PC-9 (cell line): Measurements from ENCODE around the gene C2orf68. TPM values are rescaled to one million over a fixed set of nuclear protein-coding genes. Genes with fewer than 3 reads are reported as not detected.
"Not testable (repeated sequence)": the region's sequence is repeated elsewhere in the genome, so short reads cannot be mapped to it uniquely, and the experiment has no call there.

Experiments
- BruUV-seq: library from RNA; stranded (reverse); fragments of 400-500 nt; replicated peaks from 2 replicates; lab custom pipeline; 2021; lab: Mats Ljungman, UMichigan
- CTCF ChIA-PET: fragments of 300-600 bp; sonication (Branson Sonifier 250); formaldehyde crosslinking; loops from one replicate; lab custom pipeline; 2022; ENCODE audit warnings: antibody characterized with exemption; lab: Charles Lee
- POLR2A ChIA-PET: fragments of 300-600 bp; sonication (Branson Sonifier 250); formaldehyde crosslinking; loops from one replicate; lab custom pipeline; 2022; ENCODE audit warnings: antibody characterized with exemption; ENCODE audit not compliant: unreplicated experiment; lab: Charles Lee
- DNase-seq, 2 experiments: peaks; one replicate each; pipeline versions ENCODE4 v3.0.0 to v3.0.0-alpha.2; 2015 to 2022; ENCODE audit warnings: mixed read lengths in 1 of 2
- H2AFZ ChIP-seq: fragments of 200-600 bp; sonication (generic); 2 replicates; pipeline ENCODE4 v1.8.1; 2017; ENCODE audit warnings: antibody characterized with exemption
- H3F3A ChIP-seq: fragments of 200-600 bp; sonication (generic); 2 replicates; pipeline ENCODE4 v1.8.1; 2017; ENCODE audit warnings: antibody characterized with exemption, mild to moderate bottlenecking, low read depth; ENCODE audit not compliant: insufficient read depth
- H3K27ac ChIP-seq: fragments of 200-600 bp; sonication (generic); 2 replicates; pipeline ENCODE4 v1.6.1; 2016; ENCODE audit warnings: mixed run types
- H3K27me3 ChIP-seq: fragments of 200-600 bp; sonication (generic); 2 replicates; pipeline ENCODE4 v1.6.1; 2016; ENCODE audit warnings: low read depth, mixed run types; ENCODE audit not compliant: insufficient read depth
- H3K36me3 ChIP-seq: fragments of 200-600 bp; sonication (generic); 2 replicates; pipeline ENCODE4 v1.6.1; 2016; ENCODE audit warnings: low read depth, mixed run types
- H3K4me1 ChIP-seq: fragments of 200-600 bp; sonication (generic); replicated peaks from 2 replicates; pipeline ENCODE4 v1.6.1; 2016; ENCODE audit warnings: mixed run types; ENCODE audit not compliant: insufficient read depth
- H3K4me2 ChIP-seq: fragments of 200-600 bp; sonication (generic); 2 replicates; pipeline ENCODE4 v1.6.1; 2017; ENCODE audit warnings: mixed run types
- H3K4me3 ChIP-seq: fragments of 200-600 bp; sonication (generic); 2 replicates; pipeline ENCODE4 v1.6.1; 2016; ENCODE audit warnings: mixed run types
- H3K79me2 ChIP-seq: fragments of 200-600 bp; sonication (generic); 2 replicates; pipeline ENCODE4 v1.6.1; 2017; ENCODE audit warnings: low read depth, mixed run types
- H3K9me2 ChIP-seq: fragments of 200-600 bp; sonication (generic); 2 replicates; pipeline ENCODE4 v1.8.1; 2017; ENCODE audit warnings: mild to moderate bottlenecking; ENCODE audit not compliant: insufficient read depth
- H3K9me3 ChIP-seq: fragments of 200-600 bp; sonication (generic); 2 replicates; pipeline ENCODE4 v1.8.1; 2016; ENCODE audit warnings: low read depth; ENCODE audit not compliant: insufficient read depth
- H4K20me1 ChIP-seq: fragments of 200-600 bp; sonication (generic); 2 replicates; pipeline ENCODE4 v1.8.1; 2017; ENCODE audit not compliant: insufficient read depth
- EZH2 ChIP-seq: fragments of 200-600 bp; sonication (generic); IDR thresholded peaks from 2 replicates; pipeline ENCODE4 v1.8.0; 2017; ENCODE audit warnings: antibody characterized with exemption, low read depth
- intact Hi-C: fragments of 100-400 bp; cut with micrococcal nuclease; formaldehyde crosslinking; loops from one replicate; pipeline ENCODE4 v1.10.0; 2022; ENCODE audit not compliant: unreplicated experiment
- total RNA-seq: library from RNA; stranded (reverse); gene quantifications from 2 replicates; pipeline ENCODE4 v1.2.3, GENCODE V29; 2021
- TF ChIP-seq, protein P1 (sequence below): fragments of 200-600 bp; sonication (generic); conservative IDR thresholded peaks from 2 replicates; pipeline ENCODE4 v1.6.1; 2017; ENCODE audit warnings: mixed run types, antibody characterized with exemption, mild to moderate bottlenecking, moderate library complexity

Gene C2orf68
- total RNA-seq, 1 experiment from 2014 or later = 48.6 TPM

DNA sequence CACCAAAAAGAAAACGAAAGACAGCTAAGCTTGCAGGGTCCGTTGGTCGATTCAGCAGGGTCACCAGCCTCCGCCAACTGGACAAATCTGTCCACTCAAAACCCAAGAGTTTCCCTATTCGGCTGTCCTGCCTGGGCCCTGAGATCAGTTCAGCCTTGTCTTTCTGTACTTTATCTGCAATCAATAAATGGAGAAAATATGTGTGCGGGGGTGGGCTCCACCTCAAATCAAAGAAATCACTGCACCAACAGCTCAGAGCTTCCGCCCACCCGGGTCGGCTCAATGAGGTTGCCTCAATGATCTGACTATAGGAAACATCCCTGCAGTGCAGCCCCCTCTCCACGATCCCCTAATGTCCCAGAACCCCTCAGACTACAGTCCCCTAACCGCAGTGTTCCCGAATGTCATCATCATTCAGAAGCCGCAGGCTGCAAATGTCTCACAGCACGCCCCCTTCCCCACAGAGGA lies 51.0 kb downstream of the C2orf68 start:
- ChIA-PET CTCF (no interaction called here), POLR2A (interaction anchor here (0.6 to 1.4 kb wide), 7 partner anchors 9 to 603 kb away, joined by 3 to 20 read pairs (median 4); partner anchors contain the start of gene RNF181)
- Histone ChIP-seq H3K4me2 (peak overlapping the region; percentile 85), H2AFZ (peak overlapping the region; percentile 93), H3K9me2 (no peaks in the 10 kb centered on the region), H3K4me3 (peak overlapping the region; percentile 73), H4K20me1 (no peaks in the 10 kb centered on the region), H3K79me2 (peaks cover 33% of the 10 kb centered on the region), H3K4me1 (peaks cover 15% of the 10 kb centered on the region), H3K9me3 (no peaks in the 10 kb centered on the region), H3K27me3 (no peaks in the 10 kb centered on the region), H3K36me3 (peaks cover 14% of the 10 kb centered on the region; the same call in 1 of the 2 replicates), H3F3A (no peaks in the 10 kb centered on the region), H3K27ac (no peak overlapping the region)
- no TSS peak for BruUV-seq
- no peak for DNase-seq
- TF ChIP-seq EZH2 = no peak
- TF ChIP-seq, protein P1, sequence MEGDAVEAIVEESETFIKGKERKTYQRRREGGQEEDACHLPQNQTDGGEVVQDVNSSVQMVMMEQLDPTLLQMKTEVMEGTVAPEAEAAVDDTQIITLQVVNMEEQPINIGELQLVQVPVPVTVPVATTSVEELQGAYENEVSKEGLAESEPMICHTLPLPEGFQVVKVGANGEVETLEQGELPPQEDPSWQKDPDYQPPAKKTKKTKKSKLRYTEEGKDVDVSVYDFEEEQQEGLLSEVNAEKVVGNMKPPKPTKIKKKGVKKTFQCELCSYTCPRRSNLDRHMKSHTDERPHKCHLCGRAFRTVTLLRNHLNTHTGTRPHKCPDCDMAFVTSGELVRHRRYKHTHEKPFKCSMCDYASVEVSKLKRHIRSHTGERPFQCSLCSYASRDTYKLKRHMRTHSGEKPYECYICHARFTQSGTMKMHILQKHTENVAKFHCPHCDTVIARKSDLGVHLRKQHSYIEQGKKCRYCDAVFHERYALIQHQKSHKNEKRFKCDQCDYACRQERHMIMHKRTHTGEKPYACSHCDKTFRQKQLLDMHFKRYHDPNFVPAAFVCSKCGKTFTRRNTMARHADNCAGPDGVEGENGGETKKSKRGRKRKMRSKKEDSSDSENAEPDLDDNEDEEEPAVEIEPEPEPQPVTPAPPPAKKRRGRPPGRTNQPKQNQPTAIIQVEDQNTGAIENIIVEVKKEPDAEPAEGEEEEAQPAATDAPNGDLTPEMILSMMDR = no peak
- intact Hi-C loops = loop anchor here (1.0 to 5.0 kb wide), 2 partner anchors 41 to 55 kb away; partner anchors contain the start of genes TMEM150A and USP39

DNA sequence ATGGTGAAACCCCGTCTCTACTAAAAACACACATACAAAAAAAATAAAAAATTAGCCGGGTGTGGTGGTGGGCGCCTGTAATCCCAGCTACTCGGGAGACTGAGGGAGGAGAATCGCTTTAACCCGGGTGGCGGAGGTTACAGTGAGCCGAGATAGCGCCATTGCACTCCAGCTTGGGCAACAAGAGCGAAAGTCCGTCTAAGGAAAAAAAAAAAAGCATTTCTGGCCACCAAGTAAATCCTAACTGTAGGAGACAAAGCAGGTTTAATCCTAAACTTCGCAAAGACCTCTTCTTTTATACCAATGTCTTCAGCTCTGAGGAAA lies 51.5 kb downstream of the C2orf68 start:
- H4K20me1 ChIP-seq, H3K27me3 ChIP-seq, H3K9me3 ChIP-seq, H3F3A ChIP-seq, DNase-seq, H2AFZ ChIP-seq, H3K27ac ChIP-seq, CTCF ChIA-PET, H3K9me2 ChIP-seq, BruUV-seq: not testable (repeated sequence)
- H3K4me1 ChIP-seq = peaks cover 15% of the 10 kb centered on the region
- H3K79me2 ChIP-seq = peaks cover 33% of the 10 kb centered on the region
- intact Hi-C loops = loop anchor here (1.0 to 5.0 kb wide), 2 partner anchors 42 to 56 kb away; partner anchors contain the start of genes TMEM150A and USP39
- peak overlapping the region; percentile 85 for H3K4me2 ChIP-seq
- POLR2A ChIA-PET = interaction anchor here (0.6 to 0.7 kb wide), 4 partner anchors 10 to 602 kb away, joined by 3 to 5 read pairs (median 4); no protein-coding TSS in a partner anchor
- peak overlapping the region; percentile 73 for H3K4me3 ChIP-seq
- peaks cover 14% of the 10 kb centered on the region; the same call in 1 of the 2 replicates for H3K36me3 ChIP-seq

DNA sequence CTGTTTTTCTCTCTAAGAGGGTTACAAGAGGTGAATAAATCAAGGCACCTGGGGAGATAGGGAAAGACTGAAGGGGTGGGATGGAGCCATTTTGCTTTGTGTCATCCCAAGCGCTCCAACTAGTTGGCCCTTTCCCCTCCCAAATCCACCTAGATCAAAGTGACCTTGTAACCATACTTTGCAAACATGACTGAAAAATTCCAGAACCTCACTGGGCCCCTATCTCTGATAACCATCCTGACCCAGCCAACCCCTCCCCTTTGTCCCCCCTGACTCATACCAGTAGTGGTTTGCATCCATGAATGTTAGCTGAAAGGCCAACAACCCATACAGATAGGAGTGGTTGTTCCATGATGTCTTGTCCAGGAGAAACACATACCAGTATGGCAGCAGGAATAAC lies 53.7 kb downstream of the C2orf68 start:
- ChIA-PET POLR2A (no interaction called here), CTCF (no interaction called here)
- Histone ChIP-seq H3K79me2 (peaks cover 33% of the 10 kb centered on the region), H3K4me3 (no peak overlapping the region), H3K9me3 (no peaks in the 10 kb centered on the region), H4K20me1 (no peaks in the 10 kb centered on the region), H3K4me2 (no peak overlapping the region), H3K4me1 (peaks cover 15% of the 10 kb centered on the region), H3K27ac (no peak overlapping the region), H2AFZ (no peak overlapping the region), H3K9me2 (no peaks in the 10 kb centered on the region), H3K36me3 (peaks cover 14% of the 10 kb centered on the region; the same call in 1 of the 2 replicates), H3K27me3 (no peaks in the 10 kb centered on the region), H3F3A (no peaks in the 10 kb centered on the region; the same call in 1 of the 2 replicates)
- TF ChIP-seq, protein P1 = no peak
- TF ChIP-seq EZH2 = no peak
- intact Hi-C loops = no loop called here
- no peak for DNase-seq
- no TSS peak for BruUV-seq
